Neuronal stem cell (in vitro differentiated cells): Measurements from ENCODE around the gene ACSL6.

ENCODE experiments used
- DNase-seq: peaks from one replicate; pipeline ENCODE4 v3.0.0-alpha.2; 2013; ENCODE audit warnings: low spot score
- H2AFZ ChIP-seq: one replicate; pipeline ENCODE4 v1.6.1; 2013; ENCODE audit warnings: mild to moderate bottlenecking, low read length, inconsistent platforms
- H2AK5ac ChIP-seq: 2 replicates; pipeline ENCODE4 v1.6.1; 2013; ENCODE audit warnings: low read depth, mild to moderate bottlenecking, inconsistent platforms, low read length, moderate library complexity, mixed read lengths
- H2BK120ac ChIP-seq: 2 replicates; pipeline ENCODE4 v1.6.1; 2013; ENCODE audit warnings: low read depth, mild to moderate bottlenecking, inconsistent platforms, low read length, moderate library complexity, mixed read lengths
- H2BK12ac ChIP-seq: one replicate; pipeline ENCODE4 v1.6.1; 2013; ENCODE audit warnings: low read length, inconsistent platforms
- H2BK15ac ChIP-seq: 2 replicates; pipeline ENCODE4 v1.6.1; 2013; ENCODE audit warnings: mild to moderate bottlenecking, low read length, inconsistent platforms, mixed read lengths
- H2BK5ac ChIP-seq: one replicate; pipeline ENCODE4 v1.6.1; 2013; ENCODE audit warnings: inconsistent platforms, mild to moderate bottlenecking, low read length, moderate library complexity
- H3K14ac ChIP-seq: one replicate; pipeline ENCODE4 v1.6.1; 2013; ENCODE audit warnings: low read length, inconsistent platforms
- H3K18ac ChIP-seq: 2 replicates; pipeline ENCODE4 v1.6.1; 2013; ENCODE audit warnings: low read length, inconsistent platforms
- H3K23ac ChIP-seq: 2 replicates; pipeline ENCODE4 v1.6.1; 2013; ENCODE audit warnings: low read depth, mild to moderate bottlenecking, mixed read lengths, low read length, inconsistent platforms; ENCODE audit not compliant: poor library complexity
- H3K27ac ChIP-seq: replicated peaks from 3 replicates; pipeline ENCODE4 v1.5.1; 2013; ENCODE audit warnings: low read length, inconsistent platforms
- H3K27me3 ChIP-seq, 3 experiments: 2 replicates each; pipeline ENCODE4 v1.6.1; 2013; ENCODE audit warnings: low read length in 3 of 3, mild to moderate bottlenecking in 2 of 3, inconsistent platforms in 1 of 3, low read depth in 1 of 3, mixed read lengths in 1 of 3, moderate library complexity in 1 of 3; ENCODE audit not compliant: control insufficient read depth in 3 of 3, insufficient read depth in 3 of 3
- H3K36me3 ChIP-seq, 2 donors: replicated peaks in 1 of 2; 2 replicates each; pipeline ENCODE4 v1.6.1; 2013; ENCODE audit warnings: low read length in 2 of 2; ENCODE audit not compliant: control insufficient read depth in 2 of 2, insufficient read depth in 2 of 2
- H3K4ac ChIP-seq: 2 replicates; pipeline ENCODE4 v1.6.1; 2013; ENCODE audit warnings: inconsistent platforms, mild to moderate bottlenecking, low read length, moderate library complexity
- H3K4me1 ChIP-seq, 2 donors: 1 replicate in 1 of 2; 2 replicates in 1 of 2; pipeline ENCODE4 v1.6.1; 2013; ENCODE audit warnings: low read length in 2 of 2, low read depth in 1 of 2; ENCODE audit not compliant: control insufficient read depth in 2 of 2, insufficient read depth in 1 of 2
- H3K4me2 ChIP-seq: one replicate; pipeline ENCODE4 v1.6.1; 2013; ENCODE audit warnings: mild to moderate bottlenecking, low read length, inconsistent platforms; ENCODE audit not compliant: insufficient read depth, poor library complexity, severe bottlenecking
- H3K4me3 ChIP-seq, 2 donors: 2 replicates each; pipeline ENCODE4 v1.5.1; 2013; ENCODE audit warnings: low read length in 2 of 2, mild to moderate bottlenecking in 2 of 2, inconsistent platforms in 1 of 2, moderate library complexity in 1 of 2
- H3K79me1 ChIP-seq: one replicate; pipeline ENCODE4 v1.6.1; 2013; ENCODE audit warnings: low read depth, mild to moderate bottlenecking, inconsistent platforms, low read length, moderate library complexity
- H3K9ac ChIP-seq: one replicate; pipeline ENCODE4 v1.6.1; 2013; ENCODE audit warnings: mild to moderate bottlenecking, low read depth, low read length, inconsistent platforms; ENCODE audit not compliant: poor library complexity
- H3K9me3 ChIP-seq, 2 donors: replicated peaks in 1 of 2; 2 replicates each; pipeline versions ENCODE3 to v1.6.1; 2013; ENCODE audit warnings: low read length in 2 of 2, mild to moderate bottlenecking in 2 of 2, inconsistent platforms in 1 of 2, low read depth in 1 of 2, mixed read lengths in 1 of 2, moderate library complexity in 1 of 2; ENCODE audit not compliant: control insufficient read depth in 2 of 2, insufficient read depth in 1 of 2
- H4K8ac ChIP-seq: one replicate; pipeline ENCODE4 v1.6.1; 2013; ENCODE audit warnings: low read depth, mild to moderate bottlenecking, inconsistent platforms, low read length, moderate library complexity
- H4K91ac ChIP-seq: one replicate; pipeline ENCODE4 v1.6.1; 2013; ENCODE audit warnings: low read length, low read depth, mild to moderate bottlenecking, inconsistent platforms; ENCODE audit not compliant: poor library complexity
- WGBS, 2 donors: extraction: QIAGEN DNeasy Blood & Tissue Kit; methylation state at CpG; one replicate each; pipeline ENCODE4 v1.1.7; 2013; ENCODE audit warnings: missing lambda C conversion rate in 2 of 2, mixed read lengths in 1 of 2; ENCODE audit not compliant: insufficient read length in 2 of 2, insufficient replicate concordance in 1 of 2; ENCODE audit errors: extremely low coverage in 2 of 2; 5-methylcytosine and 5-hydroxymethylcytosine counted together

The ACSL6 gene

GRCh38 chr5:132002757-132003156 is 8.7 kb downstream of the ACSL6 start:
- no peak overlapping the region for H3K27ac ChIP-seq

DNA sequence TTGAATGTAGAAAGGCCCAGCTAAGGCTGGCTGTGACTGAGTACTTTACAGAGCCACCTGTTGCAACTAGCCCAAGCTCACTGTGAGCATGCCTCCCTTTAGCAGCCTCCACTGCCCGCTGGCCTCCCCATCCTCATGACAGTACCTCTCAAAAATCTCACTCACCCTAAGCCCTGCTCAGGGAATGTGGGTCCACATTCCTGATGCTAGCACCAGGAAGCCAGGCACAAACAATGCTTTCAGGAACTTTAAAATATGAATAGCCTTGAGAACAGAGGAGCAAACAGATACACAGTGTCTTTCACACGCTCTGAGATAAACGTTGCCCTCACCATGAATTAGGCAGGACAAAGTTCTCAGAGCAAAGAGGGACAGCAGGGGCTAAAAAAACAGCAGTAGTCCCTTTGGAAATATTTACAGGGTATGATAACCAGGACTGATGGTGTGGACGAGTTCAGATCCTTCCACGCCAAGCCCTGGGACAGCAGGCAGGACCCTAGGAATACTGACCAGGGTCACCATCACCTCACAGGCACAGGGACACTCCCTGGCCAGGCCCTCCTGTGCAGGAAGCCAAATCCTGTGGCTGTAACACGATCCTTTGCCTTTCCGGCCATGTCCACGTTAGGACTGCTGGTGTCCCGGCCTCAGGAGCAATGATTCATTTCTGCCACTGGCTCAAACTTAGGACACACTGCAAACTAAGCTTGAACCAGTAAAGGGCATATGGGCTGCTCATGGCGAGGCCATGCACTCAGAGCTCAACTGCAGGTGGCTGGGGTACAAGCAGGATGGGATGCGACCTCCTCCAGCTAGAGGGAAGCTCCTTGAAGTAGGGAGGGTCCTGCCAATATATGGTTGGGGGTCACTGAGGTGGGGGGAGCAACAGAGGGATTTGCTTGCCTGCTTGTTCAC is 9.6 kb downstream of the ACSL6 start:
- H3K36me3 ChIP-seq, result no peaks in the 10 kb centered on the region
- no peak overlapping the region for H4K91ac ChIP-seq
- no peak overlapping the region for H2BK120ac ChIP-seq
- H3K4me2 ChIP-seq, result no peak overlapping the region
- peaks cover 13 to 22% of the 10 kb centered on the region in 2 donors for H3K4me1 ChIP-seq
- no CpG with 5 or more reads among the region's 11 CpGs for WGBS, 2 donors
- peak overlapping the region; percentile 9 for H3K18ac ChIP-seq
- H2AFZ ChIP-seq, result peak overlapping the region; percentile 17
- no peak overlapping the region for H2BK15ac ChIP-seq
- no peak overlapping the region for H4K8ac ChIP-seq
- DNase-seq, result no peak
- H3K14ac ChIP-seq, result no peak overlapping the region
- H3K4me3 ChIP-seq, result no peak overlapping the region
- no peak overlapping the region for H3K27ac ChIP-seq
- no peak overlapping the region for H3K23ac ChIP-seq
- H3K9ac ChIP-seq, result no peak overlapping the region
- H2BK12ac ChIP-seq, result no peak overlapping the region
- no peak overlapping the region for H3K4ac ChIP-seq
- no peak overlapping the region for H2AK5ac ChIP-seq
- H2BK5ac ChIP-seq, result no peak overlapping the region
- no peaks in the 10 kb centered on the region for H3K9me3 ChIP-seq
- H3K79me1 ChIP-seq, result no peaks in the 10 kb centered on the region
- H3K27me3 ChIP-seq, result no peaks in the 10 kb centered on the region

More at GRCh38 chr5:132002757-132003156, 8.7 kb downstream of the ACSL6 start:
- H2BK15ac ChIP-seq, result no peak overlapping the region
- H2BK120ac ChIP-seq, result no peak overlapping the region
- no CpG with 5 or more reads among the region's 2 CpGs for WGBS, 2 donors
- no peaks in the 10 kb centered on the region for H3K9me3 ChIP-seq
- H3K23ac ChIP-seq, result no peak overlapping the region
- peak overlapping the region; percentile 76 for H2AFZ ChIP-seq
- no peaks in the 10 kb centered on the region for H3K27me3 ChIP-seq
- H3K4me3 ChIP-seq, result no peak overlapping the region
- H4K8ac ChIP-seq, result no peak overlapping the region
- H2AK5ac ChIP-seq, result no peak overlapping the region
- H3K4me2 ChIP-seq, result no peak overlapping the region
- H3K4ac ChIP-seq, result no peak overlapping the region
- H3K9ac ChIP-seq, result peak overlapping the region; percentile 24
- H3K14ac ChIP-seq, result no peak overlapping the region
- no peaks in the 10 kb centered on the region for H3K79me1 ChIP-seq
- H3K36me3 ChIP-seq, result no peaks in the 10 kb centered on the region
- no peak overlapping the region for H2BK12ac ChIP-seq
- H3K4me1 ChIP-seq, result peaks cover 13 to 22% of the 10 kb centered on the region in 2 donors
- no peak overlapping the region for H2BK5ac ChIP-seq
- no peak overlapping the region for H3K18ac ChIP-seq
- no peak for DNase-seq
- H4K91ac ChIP-seq, result no peak overlapping the region

- no peak for DNase-seq
- Histone ChIP-seq H3K4me3 (no peak overlapping the region), H3K9me3 (no peaks in the 10 kb centered on the region), H2BK120ac (no peak overlapping the region), H2AK5ac (no peak overlapping the region), H2BK15ac (no peak overlapping the region), H3K9ac (no peak overlapping the region), H3K4ac (no peak overlapping the region), H4K91ac (no peak overlapping the region), H3K14ac (no peak overlapping the region), H3K27me3 (no peaks in the 10 kb centered on the region), H3K4me1 (peaks cover 13 to 22% of the 10 kb centered on the region in 2 donors), H2BK5ac (no peak overlapping the region), H3K27ac (no peak overlapping the region), H3K36me3 (no peaks in the 10 kb centered on the region), H3K4me2 (no peak overlapping the region), H3K23ac (no peak overlapping the region), H2BK12ac (no peak overlapping the region), H2AFZ (no peak overlapping the region), H4K8ac (no peak overlapping the region), H3K18ac (peak overlapping the region; percentile 15), H3K79me1 (no peaks in the 10 kb centered on the region)
- no CpG with 5 or more reads among the region's 7 CpGs for WGBS, 2 donors
These were observed 10.6 kb downstream of the ACSL6 start for GRCh38 chr5:132000677-132001453.

DNA sequence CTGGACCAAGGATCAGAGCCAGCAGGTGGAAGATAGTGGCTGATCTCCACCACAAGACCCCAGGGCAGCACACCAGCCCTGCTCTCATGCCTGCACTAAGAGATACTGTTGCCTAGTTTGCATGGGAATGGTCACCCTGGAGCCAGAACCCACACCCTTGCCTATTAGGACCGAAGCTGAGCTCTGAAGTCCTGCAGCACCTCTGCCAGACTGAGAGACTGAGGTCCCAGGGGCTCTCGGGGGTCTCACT is 11.3 kb downstream of the ACSL6 start:
- no CpG with 5 or more reads among the region's 2 CpGs for WGBS, 2 donors
- H3K18ac ChIP-seq, result no peak overlapping the region
- H4K8ac ChIP-seq, result no peak overlapping the region
- peaks cover 13 to 22% of the 10 kb centered on the region in 2 donors for H3K4me1 ChIP-seq
- no peak overlapping the region for H2AK5ac ChIP-seq
- H4K91ac ChIP-seq, result no peak overlapping the region
- no peaks in the 10 kb centered on the region for H3K9me3 ChIP-seq
- no peak overlapping the region for H3K4me3 ChIP-seq
- no peak overlapping the region for H3K4me2 ChIP-seq
- no peak overlapping the region for H2BK12ac ChIP-seq
- H3K9ac ChIP-seq, result no peak overlapping the region
- no peak overlapping the region for H2AFZ ChIP-seq
- H3K27ac ChIP-seq, result no peak overlapping the region
- H3K23ac ChIP-seq, result no peak overlapping the region
- no peak overlapping the region for H2BK5ac ChIP-seq
- no peak overlapping the region for H3K14ac ChIP-seq
- H3K79me1 ChIP-seq, result no peaks in the 10 kb centered on the region
- DNase-seq, result no peak
- no peak overlapping the region for H3K4ac ChIP-seq
- no peak overlapping the region for H2BK120ac ChIP-seq
- H3K27me3 ChIP-seq, result no peaks in the 10 kb centered on the region
- H2BK15ac ChIP-seq, result no peak overlapping the region
- no peaks in the 10 kb centered on the region for H3K36me3 ChIP-seq
